ENCODE data around the gene ZBTB40. TPM values are rescaled to one million over a fixed set of nuclear protein-coding genes. Genes with fewer than 3 reads are reported as not detected.

The ZBTB40 gene
- total RNA-seq, 1 experiment from 2014 or later, result 19.5 TPM

- TF ChIP-seq REST (IDR thresholded peaks at IDR 0.05; ENCODE audit: low read depth) (no peak), SIN3A (IDR thresholded peaks at IDR 0.05; ENCODE audit: low read depth) (no peak), SP1 (IDR thresholded peaks at IDR 0.05; ENCODE audit: low read depth) (no peak), CEBPB (IDR thresholded peaks at IDR 0.05; ENCODE audit: low read depth) (no peak), ATF3 (IDR thresholded peaks at IDR 0.05) (no peak)
These were observed 46.8 kb downstream of the ZBTB40 start (continued) for GRCh38 chr1:22498463-22498862.

GRCh38 chr1:22500058-22500457 is 48.4 kb downstream of the ZBTB40 start:
- Histone ChIP-seq H3K27ac (ENCODE audit: low read depth, low read length) (no peak overlapping the region), H3K9me2 (ENCODE audit: insufficient read depth) (no peaks in the 10 kb centered on the region), H3K27me3 (ENCODE audit: insufficient read depth, low read length) (no peaks in the 10 kb centered on the region), H3K4me3 (replicated peaks in 1 of 2; ENCODE audit: low read depth in 1 of 2, low read length in 2 of 2) (no peak overlapping the region), H2AFZ (ENCODE audit: low read depth, low read length, poor library complexity, severe bottlenecking) (no peak overlapping the region), H3K9me3 (ENCODE audit: control insufficient read depth in 1 of 2, insufficient read depth in 1 of 2, low read depth in 1 of 2, low read length in 2 of 2) (no peaks in the 10 kb centered on the region), H3K4me1 (ENCODE audit: control insufficient read depth in 1 of 2, insufficient read depth in 2 of 2, low read length in 2 of 2) (peaks cover 6 to 7% of the 10 kb centered on the region in 2 experiments; a peak in 3 of 4 replicates), H3K36me3 (ENCODE audit: control insufficient read depth in 1 of 2, insufficient read depth in 2 of 2, low read length in 2 of 2) (no peaks in the 10 kb centered on the region), H3K79me2 (ENCODE audit: insufficient read depth, low read length) (no peaks in the 10 kb centered on the region; the same call in 1 of the 2 replicates), H3K4me2 (ENCODE audit: low read length) (no peak overlapping the region), H4K20me1 (ENCODE audit: insufficient read depth) (no peaks in the 10 kb centered on the region), H3K9ac (ENCODE audit: low read length) (no peak overlapping the region)
- DNase-seq (ENCODE audit: low read depth, low spot score), result no peak
- no TSS peak for BruUV-seq (replicated peaks)
- ChIA-PET POLR2A (no interaction called here), CTCF (no interaction called here), RAD21 (ENCODE audit: low non-redundant PET in 1 of 2, low total read pairs in 2 of 2, uncharacterized antibody in 2 of 2, unreplicated experiment in 2 of 2) (no interaction called here)
- intact Hi-C loops (cut with micrococcal nuclease), result no loop called here
- ATAC-seq, result no peak; the same call in 1 of the 2 replicates
- no peak for TF ChIP-seq POLR2AphosphoS5 (IDR thresholded peaks at IDR 0.05; ENCODE audit: low read depth, low read length)
- no peak for TF ChIP-seq EZH2phosphoT487 (IDR thresholded peaks at IDR 0.05; ENCODE audit: borderline replicate concordance)
- no peak for TF ChIP-seq RAD21 (IDR thresholded peaks at IDR 0.05; ENCODE audit: low read depth)
- TF ChIP-seq CTCF (IDR thresholded peaks at IDR 0.05 in 2 of 3, conservative IDR thresholded peaks at IDR 0.05 in 1 of 3; ENCODE audit: borderline replicate concordance in 1 of 3, insufficient read depth in 1 of 3, low read depth in 2 of 3, low read length in 2 of 3), result no peak
- no peak for TF ChIP-seq TCF7L2 (IDR thresholded peaks at IDR 0.05; ENCODE audit: borderline replicate concordance, extremely low read depth, insufficient read depth, insufficient read length)
- no peak for TF ChIP-seq FOSL1 (IDR thresholded peaks at IDR 0.05; ENCODE audit: low read depth)
- TF ChIP-seq ZFX (IDR thresholded peaks at IDR 0.05), result no peak
- TF ChIP-seq MAX (IDR thresholded peaks at IDR 0.05), result no peak
- TF ChIP-seq POLR2A (IDR thresholded peaks at IDR 0.05; ENCODE audit: borderline replicate concordance, extremely low read depth, insufficient read depth, insufficient read length), result no peak
- TF ChIP-seq SIN3A (IDR thresholded peaks at IDR 0.05; ENCODE audit: low read depth), result no peak
- no peak for TF ChIP-seq YY1 (IDR thresholded peaks at IDR 0.05; ENCODE audit: extremely low read depth, insufficient replicate concordance, low read depth, low read length)
- TF ChIP-seq ZBTB33 (IDR thresholded peaks at IDR 0.05; ENCODE audit: extremely low read depth, insufficient replicate concordance, low read length), result no peak
- no peak for TF ChIP-seq ELF1 (IDR thresholded peaks at IDR 0.05; ENCODE audit: borderline replicate concordance, low read depth)
- no peak for TF ChIP-seq ZNF274 (IDR thresholded peaks at IDR 0.05; ENCODE audit: low read depth, low read length)
- no peak for TF ChIP-seq EGR1 (IDR thresholded peaks at IDR 0.05; ENCODE audit: low read depth)

Measured in HCT116 (cell line).